D721Med (cell line): Measurements from ENCODE around the gene TMEM255B.

Source experiments
- DNase-seq: peaks from one replicate; pipeline ENCODE4 v3.0.0; 2011; ENCODE audit warnings: low spot score; ENCODE audit not compliant: insufficient read length
- FAIRE-seq: peaks from 2 replicates; lab custom pipeline; 2011; peaks lifted over from hg19 to GRCh38; lab: Jason Lieb, UNC
- TF ChIP-seq, protein P1 (sequence below): IDR thresholded peaks from 2 replicates; pipeline ENCODE4 v1.5.1; 2012; ENCODE audit warnings: mild to moderate bottlenecking, control low read depth; ENCODE audit not compliant: insufficient read depth; ENCODE audit errors: missing control alignments

The TMEM255B gene

DNA sequence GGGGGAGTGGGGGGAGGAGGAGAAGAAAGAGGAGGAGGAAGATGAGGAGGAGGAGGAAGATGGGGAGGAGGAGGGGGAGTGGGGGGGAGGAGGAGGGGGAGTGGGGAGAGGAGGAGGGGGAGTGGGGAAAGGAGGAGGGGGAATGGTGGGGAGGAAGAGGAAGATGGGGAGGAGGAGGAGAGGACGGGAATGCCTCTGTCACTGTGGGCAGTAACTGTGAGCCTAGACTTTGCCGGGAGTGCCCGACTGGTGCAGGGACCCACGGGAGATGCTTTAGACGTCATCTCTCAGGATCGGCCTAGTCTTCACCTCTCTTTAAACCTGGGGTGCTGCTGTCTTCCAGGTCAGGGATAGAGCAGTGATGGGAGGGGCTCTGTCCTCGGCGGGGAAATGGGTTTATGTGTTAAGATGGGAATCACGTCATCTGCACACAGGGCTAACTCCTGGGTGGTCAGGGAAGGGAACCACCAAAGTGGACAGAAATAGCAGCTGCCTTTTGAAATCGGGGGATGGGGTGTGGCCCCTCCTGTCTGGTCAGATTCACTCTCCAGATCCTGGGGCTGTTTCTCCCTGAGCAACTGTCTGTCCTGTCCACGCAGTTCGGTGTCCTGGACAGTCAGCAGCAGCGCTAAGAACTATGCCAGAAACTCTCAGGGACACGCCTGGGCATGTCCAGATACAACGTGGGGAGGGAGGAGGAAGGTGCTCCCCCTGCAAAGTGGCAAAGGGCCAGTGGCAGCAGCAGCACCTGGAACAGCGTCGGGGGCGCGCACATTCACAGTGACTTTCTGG is 77.9 kb downstream of the TMEM255B start:
- TF ChIP-seq, protein P1, sequence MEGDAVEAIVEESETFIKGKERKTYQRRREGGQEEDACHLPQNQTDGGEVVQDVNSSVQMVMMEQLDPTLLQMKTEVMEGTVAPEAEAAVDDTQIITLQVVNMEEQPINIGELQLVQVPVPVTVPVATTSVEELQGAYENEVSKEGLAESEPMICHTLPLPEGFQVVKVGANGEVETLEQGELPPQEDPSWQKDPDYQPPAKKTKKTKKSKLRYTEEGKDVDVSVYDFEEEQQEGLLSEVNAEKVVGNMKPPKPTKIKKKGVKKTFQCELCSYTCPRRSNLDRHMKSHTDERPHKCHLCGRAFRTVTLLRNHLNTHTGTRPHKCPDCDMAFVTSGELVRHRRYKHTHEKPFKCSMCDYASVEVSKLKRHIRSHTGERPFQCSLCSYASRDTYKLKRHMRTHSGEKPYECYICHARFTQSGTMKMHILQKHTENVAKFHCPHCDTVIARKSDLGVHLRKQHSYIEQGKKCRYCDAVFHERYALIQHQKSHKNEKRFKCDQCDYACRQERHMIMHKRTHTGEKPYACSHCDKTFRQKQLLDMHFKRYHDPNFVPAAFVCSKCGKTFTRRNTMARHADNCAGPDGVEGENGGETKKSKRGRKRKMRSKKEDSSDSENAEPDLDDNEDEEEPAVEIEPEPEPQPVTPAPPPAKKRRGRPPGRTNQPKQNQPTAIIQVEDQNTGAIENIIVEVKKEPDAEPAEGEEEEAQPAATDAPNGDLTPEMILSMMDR, result no peak
- no peak for DNase-seq
- no peak for FAIRE-seq

DNA sequence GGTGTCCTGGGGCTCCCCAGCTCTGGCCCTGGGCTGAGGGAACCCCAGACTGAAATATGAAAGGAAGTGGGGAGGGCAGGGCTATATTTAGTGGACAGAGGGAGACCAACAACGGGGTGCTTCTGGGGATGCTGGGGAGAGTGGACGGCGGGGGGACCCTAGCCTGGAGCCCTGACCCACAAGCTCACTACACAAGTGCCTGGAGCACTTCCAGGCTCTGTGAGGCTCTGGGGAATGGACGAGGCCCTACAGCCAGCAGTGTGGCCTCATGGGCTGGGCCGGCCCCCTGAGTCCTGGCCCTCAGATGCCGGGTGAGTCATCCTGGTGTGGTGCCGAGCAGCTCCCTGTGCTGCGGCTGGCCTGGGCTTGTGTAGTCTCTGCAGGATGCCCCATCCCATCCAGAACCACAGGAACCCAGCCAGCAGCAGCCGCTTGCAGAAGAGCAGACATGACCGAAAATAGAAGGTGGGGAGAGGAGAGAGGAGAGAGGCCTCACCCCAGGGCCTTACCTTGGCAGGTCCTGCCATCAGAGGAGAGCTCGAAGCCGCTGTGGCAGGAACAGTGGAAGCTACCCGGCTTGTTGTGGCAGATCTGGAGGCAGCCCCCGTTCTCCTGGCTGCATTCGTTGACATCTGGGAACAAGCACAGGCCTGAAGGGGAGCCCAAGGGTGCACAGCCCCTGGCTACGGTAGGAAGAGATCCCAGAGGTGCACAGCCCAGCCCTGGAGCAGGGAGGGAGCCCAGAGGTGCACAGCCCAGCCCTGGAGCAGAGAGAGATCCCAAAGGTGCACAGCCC is 78.7 kb downstream of the TMEM255B start:
- TF ChIP-seq, protein P1, result no peak
- DNase-seq, result no peak
- FAIRE-seq, result no peak

DNA sequence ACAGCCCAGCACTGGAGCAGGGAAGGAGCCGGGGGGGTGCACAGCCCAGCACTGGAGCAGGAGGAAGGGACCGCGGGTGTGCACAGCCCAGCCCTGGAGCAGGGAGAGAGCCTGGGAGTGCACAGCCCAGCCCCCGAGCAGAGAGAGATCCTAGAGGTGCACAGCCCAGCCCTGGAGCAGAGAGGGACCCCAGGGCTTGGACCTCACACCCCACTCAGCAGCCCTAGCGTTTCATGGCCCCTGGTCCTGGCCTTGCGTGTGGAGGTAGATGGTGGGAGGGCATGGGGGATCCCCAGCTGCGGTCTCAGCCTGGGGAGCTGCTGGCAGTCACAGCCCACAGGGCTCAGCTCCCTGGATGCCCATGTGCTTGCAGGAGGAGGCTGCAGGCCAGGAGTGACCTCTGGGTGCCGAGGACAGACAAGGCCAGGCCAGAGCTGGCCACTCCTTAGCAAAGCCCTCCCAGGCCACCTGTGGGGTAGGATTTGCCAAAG is 79.7 kb downstream of the TMEM255B start:
- TF ChIP-seq, protein P1, result no peak
- FAIRE-seq (no peak), DNase-seq (no peak)

DNA sequence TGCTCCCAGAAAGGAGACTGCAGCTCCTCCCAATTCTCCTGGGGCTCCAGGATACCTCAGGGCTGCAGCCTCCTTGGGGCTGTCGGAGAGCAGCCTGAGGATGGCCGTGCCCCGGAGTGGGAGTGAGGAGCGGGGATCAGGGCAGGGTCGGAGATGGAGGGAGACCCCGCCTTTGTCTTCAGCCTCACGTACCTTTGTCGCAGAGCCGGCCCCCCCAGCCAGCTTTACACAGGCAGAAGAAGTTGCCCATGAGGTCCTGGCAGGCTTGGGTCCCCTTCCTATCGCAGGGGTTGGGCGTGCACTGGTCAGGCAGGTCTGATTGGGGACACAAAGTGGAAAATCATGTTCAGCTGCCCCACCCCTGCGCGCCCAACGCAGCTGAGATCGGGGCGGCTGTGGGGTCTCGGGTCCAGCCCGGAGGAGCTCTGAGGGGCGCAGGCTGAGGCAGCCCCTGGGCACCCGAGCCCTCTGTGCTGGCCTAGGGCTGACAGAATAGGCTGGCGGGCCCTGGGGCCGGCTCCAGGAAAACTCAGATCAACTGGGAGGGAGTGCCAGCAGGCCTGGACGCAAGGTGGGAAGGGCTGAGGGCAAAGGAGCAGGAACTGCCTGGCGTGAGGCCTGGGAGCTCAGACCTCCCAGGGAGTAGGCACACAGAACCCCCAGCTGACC is 80.6 kb downstream of the TMEM255B start:
- TF ChIP-seq, protein P1, result no peak
- no peak for FAIRE-seq

GRCh38 chr13:113840541-113841352 is 81.7 kb downstream of the TMEM255B start:
- no peak for DNase-seq
- FAIRE-seq, result no peak
- TF ChIP-seq, protein P1, result no peak

More for the DNA sequence above, 80.6 kb downstream of the TMEM255B start:
- DNase-seq, result no peak

DNA sequence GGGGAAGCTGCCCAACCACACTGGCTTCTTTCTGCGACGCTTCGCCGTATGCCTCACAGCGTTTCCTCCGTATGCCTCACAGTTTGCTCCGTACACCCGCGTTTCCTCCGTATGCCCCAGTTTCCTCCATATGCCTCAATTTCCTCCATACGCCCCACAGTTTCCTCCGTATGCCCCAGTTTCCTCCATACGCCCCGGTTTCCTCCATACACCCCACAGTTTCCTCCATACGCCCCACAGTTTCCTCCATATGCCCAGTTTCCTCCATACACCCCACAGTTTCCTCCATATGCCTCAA is 82.3 kb downstream of the TMEM255B start:
- no peak for DNase-seq
- no peak for FAIRE-seq
- TF ChIP-seq, protein P1, result no peak
